Ramos (cell line): ENCODE data around the gene PCDHGC5.

Experiments used
- in situ Hi-C: fragments of 300-500 bp; cut with MboI; formaldehyde crosslinking; loops from one replicate; pipeline ENCODE4 v1.14.3; 2022; ENCODE audit warnings: low sequenced_read_pairs; ENCODE audit not compliant: unreplicated experiment

Gene PCDHGC5

DNA sequence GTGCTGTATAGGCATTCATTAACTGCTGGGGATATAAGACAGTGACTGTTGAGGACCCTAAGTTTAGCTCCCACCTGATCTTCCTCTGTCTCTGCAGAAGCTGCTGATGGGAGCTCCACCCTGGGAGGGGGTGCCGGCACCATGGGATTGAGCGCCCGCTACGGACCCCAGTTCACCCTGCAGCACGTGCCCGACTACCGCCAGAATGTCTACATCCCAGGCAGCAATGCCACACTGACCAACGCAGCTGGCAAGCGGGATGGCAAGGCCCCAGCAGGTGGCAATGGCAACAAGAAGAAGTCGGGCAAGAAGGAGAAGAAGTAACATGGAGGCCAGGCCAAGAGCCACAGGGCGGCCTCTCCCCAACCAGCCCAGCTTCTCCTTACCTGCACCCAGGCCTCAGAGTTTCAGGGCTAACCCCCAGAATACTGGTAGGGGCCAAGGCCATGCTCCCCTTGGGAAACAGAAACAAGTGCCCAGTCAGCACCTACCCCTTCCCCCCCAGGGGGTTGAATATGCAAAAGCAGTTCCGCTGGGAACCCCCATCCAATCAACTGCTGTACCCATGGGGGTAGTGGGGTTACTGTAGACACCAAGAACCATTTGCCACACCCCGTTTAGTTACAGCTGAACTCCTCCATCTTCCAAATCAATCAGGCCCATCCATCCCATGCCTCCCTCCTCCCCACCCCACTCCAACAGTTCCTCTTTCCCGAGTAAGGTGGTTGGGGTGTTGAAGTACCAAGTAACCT lies 22.1 kb downstream of the PCDHGC5 start:
- in situ Hi-C loops, result no loop called here

DNA sequence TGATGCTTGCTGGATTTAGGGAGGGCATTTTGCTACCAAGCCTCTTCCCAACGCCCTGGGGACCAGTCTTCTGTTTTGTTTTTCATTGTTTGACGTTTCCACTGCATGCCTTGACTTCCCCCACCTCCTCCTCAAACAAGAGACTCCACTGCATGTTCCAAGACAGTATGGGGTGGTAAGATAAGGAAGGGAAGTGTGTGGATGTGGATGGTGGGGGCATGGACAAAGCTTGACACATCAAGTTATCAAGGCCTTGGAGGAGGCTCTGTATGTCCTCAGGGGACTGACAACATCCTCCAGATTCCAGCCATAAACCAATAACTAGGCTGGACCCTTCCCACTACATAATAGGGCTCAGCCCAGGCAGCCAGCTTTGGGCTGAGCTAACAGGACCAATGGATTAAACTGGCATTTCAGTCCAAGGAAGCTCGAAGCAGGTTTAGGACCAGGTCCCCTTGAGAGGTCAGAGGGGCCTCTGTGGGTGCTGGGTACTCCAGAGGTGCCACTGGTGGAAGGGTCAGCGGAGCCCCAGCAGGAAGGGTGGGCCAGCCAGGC lies 23.0 kb downstream of the PCDHGC5 start:
- in situ Hi-C loops, result no loop called here

DNA sequence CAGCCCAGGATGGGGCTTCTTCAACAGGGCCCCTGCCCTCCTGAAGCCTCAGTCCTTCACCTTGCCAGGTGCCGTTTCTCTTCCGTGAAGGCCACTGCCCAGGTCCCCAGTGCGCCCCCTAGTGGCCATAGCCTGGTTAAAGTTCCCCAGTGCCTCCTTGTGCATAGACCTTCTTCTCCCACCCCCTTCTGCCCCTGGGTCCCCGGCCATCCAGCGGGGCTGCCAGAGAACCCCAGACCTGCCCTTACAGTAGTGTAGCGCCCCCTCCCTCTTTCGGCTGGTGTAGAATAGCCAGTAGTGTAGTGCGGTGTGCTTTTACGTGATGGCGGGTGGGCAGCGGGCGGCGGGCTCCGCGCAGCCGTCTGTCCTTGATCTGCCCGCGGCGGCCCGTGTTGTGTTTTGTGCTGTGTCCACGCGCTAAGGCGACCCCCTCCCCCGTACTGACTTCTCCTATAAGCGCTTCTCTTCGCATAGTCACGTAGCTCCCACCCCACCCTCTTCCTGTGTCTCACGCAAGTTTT lies 23.6 kb downstream of the PCDHGC5 start:
- in situ Hi-C loops, result no loop called here

DNA sequence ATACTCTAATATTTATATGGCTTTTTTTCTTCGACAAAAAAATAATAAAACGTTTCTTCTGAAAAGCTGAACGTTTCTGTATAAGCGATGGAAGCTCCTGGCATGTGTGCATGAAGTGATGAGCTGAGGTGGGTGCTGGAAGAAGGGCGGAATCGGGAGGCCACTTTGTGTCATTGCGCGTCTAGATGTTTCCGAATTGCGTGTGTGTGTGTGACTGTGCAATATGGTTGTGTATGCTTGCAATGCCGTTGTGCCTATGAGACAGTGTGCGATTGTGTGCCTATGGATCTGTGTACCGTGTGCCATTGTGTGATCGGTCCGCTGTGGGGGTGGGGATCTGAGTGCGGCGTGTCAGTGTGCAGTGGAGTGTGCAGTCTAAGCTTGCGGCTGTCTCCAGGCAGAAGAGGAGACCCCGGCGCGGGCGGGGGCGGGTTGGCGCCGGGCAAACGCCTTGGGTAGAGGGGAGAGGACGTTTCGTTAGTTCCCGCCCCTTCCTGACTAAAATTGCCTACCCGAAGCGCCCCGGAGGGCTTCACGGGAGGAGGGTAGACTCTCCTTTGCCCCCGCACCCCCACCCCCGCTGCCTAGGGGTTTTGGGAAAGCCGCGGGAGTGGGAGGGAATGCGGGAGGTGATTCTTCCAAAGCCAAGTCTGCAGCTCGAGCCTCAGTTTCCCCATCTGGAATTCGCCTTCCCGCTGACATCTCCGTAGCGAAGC lies 24.2 kb downstream of the PCDHGC5 start:
- in situ Hi-C loops, result no loop called here

DNA sequence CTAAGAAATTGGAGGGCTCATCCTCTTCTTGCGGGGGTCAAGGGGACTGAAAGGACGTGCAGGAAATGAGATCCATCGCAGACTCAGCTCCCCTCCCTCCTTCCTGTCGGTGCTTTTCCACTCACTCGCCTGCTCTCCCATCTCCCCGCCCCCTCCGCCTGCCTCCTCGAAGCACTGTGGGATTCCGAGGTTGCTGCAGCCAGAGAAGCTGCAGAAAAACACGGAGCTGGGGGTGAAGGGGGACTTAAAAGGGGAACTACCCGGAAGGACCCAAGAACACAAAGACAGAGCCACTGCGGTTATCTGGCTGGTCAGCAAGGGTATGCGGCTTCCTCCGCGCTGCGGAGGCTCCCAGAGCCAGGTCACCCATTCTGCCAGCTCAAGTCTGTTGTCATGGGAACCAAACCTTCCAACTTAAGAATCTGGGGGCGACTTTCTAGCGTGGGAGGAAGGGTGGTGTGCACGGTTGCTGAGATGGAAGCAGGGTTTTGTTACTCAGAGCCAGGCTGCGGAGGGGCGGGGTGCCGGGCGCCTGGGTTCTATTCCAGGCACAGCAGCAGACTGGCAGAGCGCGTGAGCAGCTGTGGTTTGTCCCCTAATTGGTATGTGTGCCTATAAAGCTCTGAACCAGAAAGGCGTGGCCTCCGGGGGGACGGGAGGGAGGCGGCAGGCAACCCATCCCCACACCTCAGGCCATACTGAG lies 24.9 kb downstream of the PCDHGC5 start:
- in situ Hi-C loops, result no loop called here

DNA sequence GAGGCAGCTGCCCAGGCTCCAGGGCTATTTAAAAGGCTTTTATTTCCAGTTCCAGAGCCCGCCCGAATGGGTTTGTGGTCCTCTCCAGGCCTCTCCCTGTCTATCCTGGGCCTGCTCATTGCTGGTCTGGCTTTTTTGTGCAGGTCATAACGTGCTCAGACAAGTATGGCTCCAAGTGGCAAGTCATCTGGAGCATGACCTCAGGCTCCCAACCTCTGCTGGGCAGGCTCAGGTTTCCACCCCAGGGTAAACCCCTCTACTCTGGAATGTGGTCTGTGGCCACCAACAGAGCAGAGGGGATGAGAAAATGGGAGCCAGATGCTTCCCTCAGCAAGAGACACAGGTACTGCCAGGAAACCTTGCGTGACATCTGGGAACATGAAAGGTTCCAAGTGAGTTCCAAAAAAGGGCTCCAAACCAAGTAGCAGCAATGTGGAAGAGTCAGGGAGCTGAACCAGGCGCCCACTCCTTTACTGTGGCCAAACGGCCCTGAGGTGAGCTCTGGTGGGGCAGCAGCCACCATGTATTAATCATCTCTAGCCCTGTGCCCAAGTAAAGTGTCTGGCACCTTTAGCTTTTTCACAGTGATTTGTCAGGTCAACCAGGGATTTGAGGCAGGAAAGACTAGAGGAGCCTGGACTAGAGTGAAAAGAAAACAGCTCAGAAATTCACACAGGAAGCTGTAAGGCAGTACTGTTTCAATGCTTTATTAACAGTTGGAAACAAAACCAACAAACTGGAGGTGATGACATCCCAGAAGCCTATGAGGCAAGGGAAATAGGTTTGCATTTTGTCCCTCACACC lies 25.7 kb downstream of the PCDHGC5 start:
- in situ Hi-C loops, result no loop called here

DNA sequence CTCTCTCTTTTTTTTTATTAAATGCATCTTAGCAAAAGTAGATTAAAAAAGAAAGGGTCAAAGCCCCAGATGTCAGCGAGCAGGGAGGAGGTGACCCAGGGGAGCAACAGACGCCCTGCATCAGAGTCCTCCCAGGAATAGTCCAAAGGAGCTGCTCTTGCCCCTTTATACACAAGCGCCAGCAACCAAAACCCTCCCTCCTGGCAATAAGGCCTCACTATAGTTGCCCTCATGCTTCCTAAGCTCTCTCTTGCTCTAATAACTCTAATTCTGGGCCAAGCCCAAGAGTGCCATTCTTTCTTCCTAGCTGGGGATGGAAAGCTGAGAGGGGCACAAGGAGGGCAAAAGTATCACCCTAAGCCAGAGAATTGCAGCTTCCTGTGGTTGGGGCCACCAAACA lies 26.3 kb downstream of the PCDHGC5 start:
- in situ Hi-C loops, result no loop called here

DNA sequence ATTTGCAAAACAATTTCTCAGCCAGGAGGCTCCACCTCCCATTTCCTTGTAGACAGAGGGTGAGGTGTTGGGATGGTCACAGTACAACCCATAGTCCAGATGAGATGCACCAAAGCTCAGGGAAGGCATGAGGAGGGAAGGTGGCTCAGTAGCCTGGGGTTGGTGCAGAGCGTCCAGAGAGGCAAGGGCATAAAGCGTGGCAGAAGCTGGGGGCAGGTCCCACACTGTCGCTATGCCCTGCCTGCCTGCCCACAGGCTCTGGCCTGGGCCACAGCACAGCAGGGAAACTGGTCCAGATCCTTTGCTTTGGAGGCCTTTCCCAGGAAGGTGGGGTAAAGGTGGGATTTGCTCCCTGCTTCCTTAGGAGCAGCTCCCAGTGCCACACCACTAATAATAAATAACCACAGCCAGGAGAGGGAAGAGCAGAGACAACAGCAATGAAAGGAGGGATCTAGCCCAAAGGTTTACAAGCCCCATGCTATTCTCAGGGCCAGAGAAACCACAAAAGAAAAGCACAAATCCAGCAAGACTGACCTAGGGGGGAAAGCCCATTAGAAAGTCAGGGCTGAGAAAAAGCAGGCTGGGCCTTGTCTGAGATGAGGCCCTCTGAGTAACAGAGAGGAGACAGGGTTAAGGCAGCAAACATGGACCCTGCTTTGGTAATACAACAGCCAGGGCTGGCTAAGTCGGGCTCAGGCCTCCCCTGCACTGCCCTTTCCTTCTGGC lies 27.2 kb downstream of the PCDHGC5 start:
- in situ Hi-C loops, result no loop called here

DNA sequence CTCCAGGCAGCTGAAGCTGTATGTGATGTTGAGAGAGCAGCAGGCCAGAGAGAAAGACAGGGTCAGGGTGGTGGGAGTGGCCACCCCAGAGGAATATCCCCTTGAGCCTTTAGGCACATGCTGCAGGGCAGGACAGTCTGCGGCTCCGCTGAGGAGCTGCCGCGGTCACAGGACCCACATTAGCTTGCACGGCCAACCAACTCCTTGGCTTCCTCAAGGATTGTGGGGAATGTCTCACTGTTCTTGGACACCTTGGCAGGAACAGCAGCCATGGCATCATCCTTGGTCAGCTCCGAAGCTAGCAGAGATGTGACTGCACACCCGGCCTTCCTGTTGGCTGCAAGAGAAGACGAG lies 27.8 kb downstream of the PCDHGC5 start:
- in situ Hi-C loops, result no loop called here

DNA sequence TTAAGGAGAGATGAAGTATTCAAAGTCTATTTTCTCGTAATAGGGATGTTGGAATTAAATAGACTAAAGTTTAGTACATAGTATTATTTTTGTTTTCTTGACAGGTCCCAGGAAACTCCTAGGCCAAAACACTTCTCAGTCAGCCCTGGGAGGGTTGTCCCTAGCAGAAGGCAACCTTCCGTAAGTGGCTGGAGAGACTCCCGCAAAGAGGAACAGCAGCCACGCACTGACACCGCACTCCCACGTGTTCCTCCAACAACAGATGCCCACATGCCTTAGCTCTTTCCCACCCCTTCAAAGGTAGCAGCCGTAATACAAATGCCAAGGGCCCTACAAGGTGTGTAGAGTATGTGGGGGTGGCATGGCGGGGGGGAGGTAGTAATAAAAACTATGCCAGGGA lies 28.4 kb downstream of the PCDHGC5 start:
- in situ Hi-C loops, result no loop called here

DNA sequence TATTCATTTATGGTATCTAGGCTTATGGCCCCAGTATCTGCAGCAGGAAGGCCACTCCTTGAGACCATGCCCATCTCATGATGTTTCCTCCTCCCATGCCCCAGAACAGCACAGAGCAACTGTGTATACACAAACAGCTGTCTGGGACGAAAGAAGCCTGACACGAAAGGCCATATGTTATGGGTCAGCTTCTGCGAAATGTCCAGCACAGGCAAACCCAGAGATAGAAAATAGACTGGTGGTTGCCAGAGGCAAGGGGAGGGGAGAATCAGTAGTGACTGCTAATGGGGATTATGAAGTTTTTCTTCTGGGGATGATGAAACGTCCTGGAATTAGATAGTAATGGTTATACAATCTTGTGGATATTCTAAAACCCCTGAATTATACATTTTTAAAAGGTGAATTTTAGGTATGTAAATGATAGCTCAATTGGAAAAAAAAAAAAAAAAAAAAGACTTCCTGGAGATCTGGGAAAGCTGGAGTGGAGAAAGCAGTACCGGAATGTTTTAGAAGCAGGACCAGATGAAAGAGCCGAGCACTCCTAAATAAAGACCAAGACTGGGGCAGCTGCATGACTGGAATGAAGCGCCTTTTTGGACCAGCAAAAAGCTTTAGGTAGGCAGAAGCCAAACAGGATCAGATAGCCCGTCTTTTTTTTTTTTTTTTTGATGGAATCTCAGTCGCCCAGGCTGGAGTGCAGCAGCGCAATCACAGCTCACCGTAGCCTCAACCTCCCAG lies 29.2 kb downstream of the PCDHGC5 start:
- in situ Hi-C loops, result no loop called here

DNA sequence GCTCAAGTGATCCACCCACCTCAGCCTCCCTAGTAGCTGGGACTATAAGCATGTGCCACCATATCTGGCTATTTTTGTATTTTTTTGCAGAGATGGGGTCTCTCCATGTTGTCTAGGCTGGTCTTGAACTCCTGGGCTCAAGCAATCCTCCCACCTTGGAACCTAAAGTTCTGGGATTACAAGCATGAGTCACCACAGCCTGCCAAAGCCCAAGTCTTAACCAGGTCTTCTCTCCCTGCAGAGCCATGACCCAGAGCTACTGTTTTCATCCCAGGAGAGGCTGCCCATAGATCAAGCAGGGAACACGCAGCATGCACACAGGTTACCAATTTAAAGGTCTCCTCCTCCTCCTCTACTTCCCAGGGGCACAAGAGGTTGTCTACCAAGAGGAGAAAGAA lies 29.7 kb downstream of the PCDHGC5 start:
- in situ Hi-C loops, result no loop called here

DNA sequence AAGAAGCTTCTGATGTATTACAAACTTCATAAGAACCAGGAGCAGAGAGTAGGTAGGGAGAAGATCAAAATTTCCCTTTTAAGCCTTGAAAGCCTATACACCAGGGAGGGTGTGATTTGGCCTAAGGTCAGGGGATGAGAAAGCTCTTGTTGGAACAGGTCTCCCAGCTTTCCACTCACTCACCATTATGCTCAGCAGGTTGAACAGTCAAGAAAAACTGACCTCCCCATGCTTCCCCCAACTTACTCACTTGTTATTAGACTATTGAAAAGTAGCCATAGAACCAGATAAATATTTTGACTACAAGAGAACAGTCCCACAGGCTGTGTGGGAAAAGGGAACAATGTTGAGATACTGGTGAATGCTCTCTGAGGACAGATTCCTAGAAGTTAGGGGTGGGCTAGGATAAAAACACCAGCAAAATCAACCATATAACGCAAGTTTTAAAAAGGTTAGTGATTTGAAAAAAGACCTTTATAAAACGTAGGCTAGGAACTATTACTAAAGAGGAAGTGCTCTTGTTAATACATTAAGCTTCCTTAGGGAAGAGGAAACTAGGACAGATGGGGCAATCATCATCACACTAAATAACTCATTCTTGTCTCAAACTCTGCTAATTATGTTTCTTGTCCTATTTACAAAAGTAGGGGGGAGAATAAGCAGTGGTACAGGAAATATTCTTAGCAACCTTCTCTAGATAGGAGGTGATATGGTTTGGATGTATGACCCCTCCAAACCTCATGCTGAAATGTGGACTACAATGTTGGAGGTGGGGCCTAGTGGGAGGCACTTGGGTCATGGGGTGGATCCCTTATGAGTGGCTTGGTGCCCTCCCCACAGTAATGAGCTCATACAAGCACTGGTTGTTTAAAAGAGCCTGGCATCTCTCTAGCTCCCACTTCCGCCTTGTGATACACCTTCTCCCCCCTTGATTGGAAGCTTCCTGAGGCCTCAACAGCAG lies 31.0 kb downstream of the PCDHGC5 start:
- in situ Hi-C loops, result loop anchor here (5.0 kb wide), 1 partner anchor 37 kb away; no protein-coding TSS in a partner anchor

DNA sequence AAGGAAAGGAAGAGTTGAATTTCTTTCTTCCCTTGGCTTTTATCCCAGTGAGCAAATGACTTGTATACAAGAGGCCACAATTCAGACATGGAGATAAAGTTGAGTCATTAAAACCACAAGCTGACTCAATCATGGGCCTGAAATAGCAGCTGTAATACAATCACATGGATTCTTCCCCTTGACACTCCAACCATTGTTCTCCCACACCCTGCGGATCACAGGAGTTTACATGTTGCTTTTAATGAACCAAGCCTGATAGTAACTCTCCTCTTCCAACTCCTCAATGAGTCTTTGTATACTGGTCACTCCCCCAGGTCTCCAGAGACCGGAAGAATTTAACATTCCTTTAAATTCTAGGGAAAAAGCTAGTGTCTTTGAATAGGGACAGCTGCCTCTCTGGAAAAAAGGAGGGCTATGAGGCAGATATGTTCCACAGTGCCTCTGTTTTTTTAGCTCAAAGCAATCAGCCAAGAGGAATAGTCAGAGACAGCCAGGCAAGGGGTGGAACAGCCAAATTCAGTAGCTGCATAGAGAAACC lies 32.4 kb downstream of the PCDHGC5 start:
- in situ Hi-C loops, result loop anchor here (5.0 kb wide), 1 partner anchor 36 kb away; no protein-coding TSS in a partner anchor

DNA sequence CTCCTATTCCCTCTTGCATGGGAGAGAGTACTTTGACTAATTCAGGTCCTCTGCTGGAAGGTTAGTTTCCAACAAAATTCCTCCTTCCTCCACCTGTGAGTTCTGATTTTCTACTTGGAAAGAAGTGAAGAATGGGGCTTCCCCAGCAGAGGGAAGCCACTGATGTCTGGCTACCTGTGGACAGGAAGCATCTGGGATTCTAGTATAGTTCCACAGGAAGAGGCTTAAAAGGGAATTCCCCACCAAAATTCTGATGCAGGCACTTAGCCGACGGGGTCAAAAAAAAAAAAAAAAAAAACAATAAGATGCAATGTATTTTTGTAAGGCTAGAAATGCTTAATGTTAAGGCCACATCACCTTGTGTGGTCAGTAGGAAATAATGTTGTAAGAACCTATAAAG lies 33.4 kb downstream of the PCDHGC5 start:
- in situ Hi-C loops, result loop anchor here (5.0 kb wide), 1 partner anchor 35 kb away; no protein-coding TSS in a partner anchor

DNA sequence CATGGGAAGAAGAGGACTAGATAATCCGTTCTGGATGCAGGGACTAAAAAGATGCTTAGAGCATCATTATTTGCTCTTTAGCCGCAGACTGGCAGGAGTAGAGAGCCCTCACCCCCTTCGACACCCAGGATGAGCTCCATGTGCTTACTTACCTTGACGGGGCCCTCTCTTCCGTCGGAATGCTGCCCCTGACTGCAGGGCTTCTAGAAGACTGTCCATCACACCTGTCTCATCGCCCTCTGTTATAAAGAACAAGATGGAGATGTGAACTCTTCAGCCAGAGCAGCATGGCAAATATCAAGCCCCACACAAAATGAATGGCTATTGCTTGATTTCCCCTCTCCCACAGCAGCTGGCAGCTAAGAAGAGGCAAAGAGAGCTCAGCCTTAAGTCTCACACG lies 35.1 kb downstream of the PCDHGC5 start:
- in situ Hi-C loops, result loop anchor here (5.0 kb wide), 1 partner anchor 33 kb away; no protein-coding TSS in a partner anchor
